ENCODE measurements around the gene ANO3.

ANO3 gene

GRCh38 chr11:26510164-26510563 is 178.2 kb downstream of the ANO3 start:
- DNase-seq, result no peak

- DNase-seq, result no peak
Observed at GRCh38 chr11:26510756-26511155, 178.8 kb downstream of the ANO3 start.

- DNase-seq, result no peak
Observed at GRCh38 chr11:26512196-26512595, 180.3 kb downstream of the ANO3 start.

- DNase-seq, result no peak
Observed at GRCh38 chr11:26519469-26519868, 187.5 kb downstream of the ANO3 start.

GRCh38 chr11:26522912-26523610 is 191.1 kb downstream of the ANO3 start:
- no peak for DNase-seq

- no peak for DNase-seq
Observed at GRCh38 chr11:26527685-26528084, 195.8 kb downstream of the ANO3 start.

- no peak for DNase-seq
Observed at GRCh38 chr11:26537341-26537740, 205.4 kb downstream of the ANO3 start.

GRCh38 chr11:26539517-26539916 is 207.6 kb downstream of the ANO3 start:
- DNase-seq, result no peak

GRCh38 chr11:26541870-26542269 is 209.9 kb downstream of the ANO3 start:
- DNase-seq, result no peak

GRCh38 chr11:26549176-26549575 is 217.2 kb downstream of the ANO3 start:
- no peak for DNase-seq

- no peak for DNase-seq
Observed at GRCh38 chr11:26550022-26550421, 218.1 kb downstream of the ANO3 start.

- DNase-seq, result no peak
Observed at GRCh38 chr11:26551186-26551801, 219.4 kb downstream of the ANO3 start.

- no peak for DNase-seq
Observed at GRCh38 chr11:26553182-26553581, 221.3 kb downstream of the ANO3 start.

- DNase-seq, result no peak
Observed at GRCh38 chr11:26554455-26554854, 222.5 kb downstream of the ANO3 start.

GRCh38 chr11:26556582-26556981 is 224.7 kb downstream of the ANO3 start:
- no peak for DNase-seq

GRCh38 chr11:26557666-26558065 is 225.7 kb downstream of the ANO3 start:
- DNase-seq, result no peak

GRCh38 chr11:26558190-26558589 is 226.3 kb downstream of the ANO3 start:
- DNase-seq, result no peak

- DNase-seq, result no peak
Observed at GRCh38 chr11:26569646-26570045, 237.7 kb downstream of the ANO3 start.

- no peak for DNase-seq
Observed at GRCh38 chr11:26571861-26572654, 240.1 kb downstream of the ANO3 start, which contains the start of gene MUC15. TSS of gene MUC15 (minus strand) at chr11:26572263. CDS start at chr11:26567094, 5,169 bp downstream.

GRCh38 chr11:26572770-26573402 is 241.0 kb downstream of the ANO3 start:
- no peak for DNase-seq

GRCh38 chr11:26573896-26574295 is 242.0 kb downstream of the ANO3 start:
- no peak for DNase-seq

GRCh38 chr11:26575946-26576345 is 244.0 kb downstream of the ANO3 start:
- DNase-seq, result no peak

- no peak for DNase-seq
Observed at GRCh38 chr11:26578998-26579661, 247.2 kb downstream of the ANO3 start.

Data from stimulated activated CD4-positive, alpha-beta T cell treated with anti-CD3 and anti-CD28 coated beads, Interleukin-4, amount 100 ng/mL, for 1 hour (primary cell).